ENCODE results near the gene FXYD1. TPM values are rescaled to one million over a fixed set of nuclear protein-coding genes. Genes with fewer than 3 reads are reported as not detected.
A peak's percentile ranks its signal among the peaks of the same experiment; 100 is the strongest.

The FXYD1 gene
- total and polyA plus RNA-seq, 2 of the 8 experiments (the other 6 are each of a cell fraction or from before 2014, with no cell fraction given), result 1.6 to 8.1 TPM

DNA sequence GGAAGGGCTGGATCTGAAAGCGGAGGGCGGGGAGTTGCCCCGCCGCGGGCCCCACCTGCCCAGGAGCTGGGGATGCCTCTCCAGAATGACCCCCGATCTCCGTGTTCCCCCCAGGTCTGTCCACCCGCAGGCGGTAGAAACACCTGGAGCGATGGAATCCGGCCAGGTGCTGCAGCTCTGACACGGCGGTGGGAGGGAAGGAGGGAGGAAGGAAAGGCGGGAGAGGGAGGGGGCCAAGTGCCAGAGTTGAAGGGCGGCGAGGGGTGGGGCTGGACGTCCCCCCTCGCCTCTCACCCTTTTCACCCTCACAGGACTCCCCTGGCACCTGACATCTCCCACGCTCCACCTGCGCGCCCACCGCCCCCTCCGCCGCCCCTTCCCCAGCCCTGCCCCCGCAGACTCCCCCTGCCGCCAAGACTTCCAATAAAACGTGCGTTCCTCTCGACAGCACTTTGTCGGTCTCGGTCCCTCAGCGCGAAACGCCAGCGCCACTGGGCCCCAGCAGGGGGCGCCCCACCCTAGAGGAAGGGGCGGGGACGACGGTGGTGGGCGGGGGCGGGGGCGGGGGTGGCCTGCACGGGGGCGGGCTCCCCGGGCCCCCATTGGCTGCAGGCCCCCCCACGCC lies 4.1 kb downstream of the FXYD1 start:
- Histone ChIP-seq H4K91ac (replicated peaks; ENCODE audit: insufficient read length, low read length) (no peak overlapping the region), H3K4ac (replicated peaks; ENCODE audit: insufficient read length, low read depth, low read length) (no peak overlapping the region), H3K14ac (ENCODE audit: insufficient read length) (no peak overlapping the region), H3K9ac (replicated peaks in 1 of 4; ENCODE audit: extremely low read depth in 1 of 4, low read depth in 3 of 4, low read length in 3 of 4) (no peak overlapping the region; a peak in 1 of 7 replicates), H4K5ac (ENCODE audit: insufficient read length, low read depth, low read length) (no peak overlapping the region), H4K8ac (ENCODE audit: extremely low read depth, insufficient read depth, low read length) (no peak overlapping the region), H3K27ac (ENCODE audit: low read depth, low read length) (no peak overlapping the region), H3K4me1 (replicated peaks in 1 of 4; ENCODE audit: control insufficient read depth in 3 of 4, insufficient read depth in 4 of 4, low read length in 3 of 4) (peaks cover 5 to 32% (median 25%) of the 10 kb centered on the region in 4 experiments), H2AFZ (ENCODE audit: low read length) (no peak overlapping the region), H2BK15ac (ENCODE audit: low read length) (no peak overlapping the region), H3K56ac (replicated peaks; ENCODE audit: insufficient read length, low read depth, low read length) (no peak overlapping the region), H2BK120ac (replicated peaks; ENCODE audit: low read depth, low read length) (no peak overlapping the region), H2BK12ac (ENCODE audit: low read depth, low read length) (0 out of 2 replicates have a peak overlapping the region, but pooled peaks have one; percentile 9), H3K18ac (ENCODE audit: extremely low read depth, low read length) (no peak overlapping the region; the same call in 1 of the 2 replicates), H2AK5ac (ENCODE audit: low read depth, low read length) (no peak overlapping the region), H3K27me3 (replicated peaks in 1 of 4; ENCODE audit: control insufficient read depth in 3 of 4, extremely low read depth in 1 of 4, insufficient read depth in 3 of 4, low read length in 3 of 4) (peaks cover 0 to 15% (median 8%) of the 10 kb centered on the region in 4 experiments; a peak in 5 of 7 replicates), H3K79me1 (ENCODE audit: low read depth, low read length) (no peaks in the 10 kb centered on the region), H3K4me3 (ENCODE audit: extremely low read depth in 1 of 4, insufficient read depth in 2 of 4, low read depth in 3 of 4, low read length in 4 of 4) (peak overlapping the region; percentile 48 to 68 (median 54)), H2BK20ac (ENCODE audit: low read length) (no peak overlapping the region), H3K4me2 (ENCODE audit: insufficient read depth in 1 of 2, low read depth in 2 of 2, low read length in 2 of 2) (peak overlapping the region; percentile 78 to 89), H3K23me2 (ENCODE audit: low read depth, low read length) (peaks cover 20% of the 10 kb centered on the region; the same call in 1 of the 2 replicates), H3K79me2 (ENCODE audit: control insufficient read depth in 1 of 2, insufficient read depth in 2 of 2, low read length in 2 of 2) (no peaks in the 10 kb centered on the region), H3K23ac (ENCODE audit: insufficient read length) (no peak overlapping the region), H4K20me1 (replicated peaks in 1 of 2; ENCODE audit: control insufficient read depth in 1 of 2, insufficient read depth in 2 of 2, low read length in 2 of 2) (peaks cover 0 to 3% of the 10 kb centered on the region in 2 experiments), H2BK5ac (ENCODE audit: low read depth, low read length) (peak overlapping the region; percentile 10; the same call in 1 of the 2 replicates), H3K9me3 (ENCODE audit: insufficient read depth in 2 of 2, low read depth in 1 of 2, low read length in 1 of 2) (no peaks in the 10 kb centered on the region), H3K36me3 (ENCODE audit: control insufficient read depth in 2 of 4, insufficient read depth in 4 of 4, low read length in 3 of 4) (no peaks in the 10 kb centered on the region)
- no peak for FAIRE-seq
- peak in 1 of 2 experiments; percentile 86 for DNase-seq (ENCODE audit: low read depth in 1 of 2, low spot score in 2 of 2)
- CTCF ChIA-PET (ENCODE audit: partially characterized antibody), result interaction anchor here (0.6 to 10.2 kb wide), 32 partner anchors 10 to 406 kb away, joined by 3 to 154 read pairs (median 4); partner anchors contain the start of genes FXYD3 and FXYD5
- POLR2A ChIA-PET (ENCODE audit: partially characterized antibody), result interaction anchor here (0.6 to 4.8 kb wide), 19 partner anchors 11 to 368 kb away, joined by 3 to 67 read pairs (median 4); partner anchors contain the start of gene FXYD5
- 1% methylated on average over 13 of the region's 46 CpGs; no CpG with 5 or more reads in 1 of the 2 experiments for WGBS, 2 experiments (ENCODE audit: extremely low coverage in 1 of 2, insufficient coverage in 1 of 2, insufficient read length in 1 of 2, insufficient replicate concordance in 2 of 2, low coverage in 1 of 2, low lambda C conversion rate in 2 of 2, missing lambda C conversion rate in 1 of 2)
- TF ChIP-seq, protein P1, sequence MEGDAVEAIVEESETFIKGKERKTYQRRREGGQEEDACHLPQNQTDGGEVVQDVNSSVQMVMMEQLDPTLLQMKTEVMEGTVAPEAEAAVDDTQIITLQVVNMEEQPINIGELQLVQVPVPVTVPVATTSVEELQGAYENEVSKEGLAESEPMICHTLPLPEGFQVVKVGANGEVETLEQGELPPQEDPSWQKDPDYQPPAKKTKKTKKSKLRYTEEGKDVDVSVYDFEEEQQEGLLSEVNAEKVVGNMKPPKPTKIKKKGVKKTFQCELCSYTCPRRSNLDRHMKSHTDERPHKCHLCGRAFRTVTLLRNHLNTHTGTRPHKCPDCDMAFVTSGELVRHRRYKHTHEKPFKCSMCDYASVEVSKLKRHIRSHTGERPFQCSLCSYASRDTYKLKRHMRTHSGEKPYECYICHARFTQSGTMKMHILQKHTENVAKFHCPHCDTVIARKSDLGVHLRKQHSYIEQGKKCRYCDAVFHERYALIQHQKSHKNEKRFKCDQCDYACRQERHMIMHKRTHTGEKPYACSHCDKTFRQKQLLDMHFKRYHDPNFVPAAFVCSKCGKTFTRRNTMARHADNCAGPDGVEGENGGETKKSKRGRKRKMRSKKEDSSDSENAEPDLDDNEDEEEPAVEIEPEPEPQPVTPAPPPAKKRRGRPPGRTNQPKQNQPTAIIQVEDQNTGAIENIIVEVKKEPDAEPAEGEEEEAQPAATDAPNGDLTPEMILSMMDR (IDR thresholded peaks at IDR 0.05; ENCODE audit: control extremely low read depth in 1 of 3, insufficient read depth in 1 of 3, low read depth in 1 of 3, low read length in 3 of 3), result peak; percentile 39 to 67 (median 57)
- TF ChIP-seq, protein P2, sequence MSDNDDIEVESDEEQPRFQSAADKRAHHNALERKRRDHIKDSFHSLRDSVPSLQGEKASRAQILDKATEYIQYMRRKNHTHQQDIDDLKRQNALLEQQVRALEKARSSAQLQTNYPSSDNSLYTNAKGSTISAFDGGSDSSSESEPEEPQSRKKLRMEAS (IDR thresholded peaks at IDR 0.05), result peak; percentile 46
- TF ChIP-seq GTF2F1 (IDR thresholded peaks at IDR 0.05; ENCODE audit: borderline replicate concordance, low read depth, low read length) (no peak), POLR2AphosphoS5 (IDR thresholded peaks at IDR 0.05; ENCODE audit: low read depth, low read length) (no peak), ATF2 (IDR thresholded peaks at IDR 0.05; ENCODE audit: low read length) (no peak)
- TF ChIP-seq, protein P3, sequence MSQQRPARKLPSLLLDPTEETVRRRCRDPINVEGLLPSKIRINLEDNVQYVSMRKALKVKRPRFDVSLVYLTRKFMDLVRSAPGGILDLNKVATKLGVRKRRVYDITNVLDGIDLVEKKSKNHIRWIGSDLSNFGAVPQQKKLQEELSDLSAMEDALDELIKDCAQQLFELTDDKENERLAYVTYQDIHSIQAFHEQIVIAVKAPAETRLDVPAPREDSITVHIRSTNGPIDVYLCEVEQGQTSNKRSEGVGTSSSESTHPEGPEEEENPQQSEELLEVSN (IDR thresholded peaks at IDR 0.05), result peak; percentile 39; the same call in 1 of the 2 replicates

All from H1 (cell line).